Activated naive CD8-positive, alpha-beta T cell (primary cell): Measurements from ENCODE around the gene NOS2.
"Not testable (repeated sequence)": the region's sequence is repeated elsewhere in the genome, so short reads cannot be mapped to it uniquely, and the experiment has no call there.

Experiments used
- H3K27ac Mint-ChIP-seq: one replicate; pipeline ENCODE4 v1.8.0; 2021; ENCODE audit warnings: mixed read lengths
- H3K27me3 Mint-ChIP-seq: one replicate; pipeline ENCODE4 v1.8.0; 2021; ENCODE audit warnings: mixed read lengths
- H3K36me3 Mint-ChIP-seq: one replicate; pipeline ENCODE4 v1.8.0; 2021; ENCODE audit warnings: mixed read lengths
- H3K4me1 Mint-ChIP-seq: one replicate; pipeline ENCODE4 v1.8.0; 2021; ENCODE audit warnings: low read depth, mixed read lengths
- H3K4me3 Mint-ChIP-seq: one replicate; pipeline ENCODE4 v1.8.0; 2021; ENCODE audit warnings: mild to moderate bottlenecking, mixed read lengths
- H3K9me3 Mint-ChIP-seq: one replicate; pipeline ENCODE4 v1.8.0; 2021; ENCODE audit warnings: low read depth, mixed read lengths

The NOS2 gene

GRCh38 chr17:27743281-27743885 is 56.9 kb downstream of the NOS2 start:
- H3K27me3 Mint-ChIP-seq: no peaks in the 10 kb centered on the region
- H3K9me3 Mint-ChIP-seq: no peaks in the 10 kb centered on the region
- H3K4me3 Mint-ChIP-seq: no peak overlapping the region
- no peaks in the 10 kb centered on the region for H3K36me3 Mint-ChIP-seq
- no peaks in the 10 kb centered on the region for H3K4me1 Mint-ChIP-seq
- H3K27ac Mint-ChIP-seq: no peak overlapping the region

- Mint-ChIP-seq H3K36me3 (no peaks in the 10 kb centered on the region), H3K4me3 (no peak overlapping the region), H3K27ac (no peak overlapping the region), H3K27me3 (peaks cover 3% of the 10 kb centered on the region), H3K9me3 (no peaks in the 10 kb centered on the region), H3K4me1 (no peaks in the 10 kb centered on the region)
Observed at GRCh38 chr17:27741971-27742575, 58.3 kb downstream of the NOS2 start.

GRCh38 chr17:27741361-27741861 is 58.9 kb downstream of the NOS2 start:
- H3K4me1 Mint-ChIP-seq: no peaks in the 10 kb centered on the region
- peaks cover 3% of the 10 kb centered on the region for H3K27me3 Mint-ChIP-seq
- H3K27ac Mint-ChIP-seq: no peak overlapping the region
- H3K9me3 Mint-ChIP-seq: no peaks in the 10 kb centered on the region
- no peak overlapping the region for H3K4me3 Mint-ChIP-seq
- H3K36me3 Mint-ChIP-seq: no peaks in the 10 kb centered on the region

- H3K4me1 Mint-ChIP-seq: not testable (repeated sequence)
Observed at GRCh38 chr17:27740541-27740940, 59.8 kb downstream of the NOS2 start.

GRCh38 chr17:27733773-27734172 is 66.6 kb downstream of the NOS2 start:
- Mint-ChIP-seq H3K27ac (no peak overlapping the region), H3K4me1 (no peaks in the 10 kb centered on the region), H3K27me3 (peaks cover 17% of the 10 kb centered on the region), H3K4me3 (no peak overlapping the region), H3K9me3 (no peaks in the 10 kb centered on the region), H3K36me3 (no peaks in the 10 kb centered on the region)

More at GRCh38 chr17:27740541-27740940, 59.8 kb downstream of the NOS2 start:
- H3K36me3 Mint-ChIP-seq, H3K9me3 Mint-ChIP-seq, H3K4me3 Mint-ChIP-seq, H3K27ac Mint-ChIP-seq, H3K27me3 Mint-ChIP-seq: not testable (repeated sequence)

GRCh38 chr17:27732746-27733145 is 67.6 kb downstream of the NOS2 start:
- H3K36me3 Mint-ChIP-seq, H3K4me3 Mint-ChIP-seq, H3K9me3 Mint-ChIP-seq, H3K27ac Mint-ChIP-seq, H3K4me1 Mint-ChIP-seq: not testable (repeated sequence)
- peaks cover 17% of the 10 kb centered on the region for H3K27me3 Mint-ChIP-seq

GRCh38 chr17:27725982-27726381 is 74.3 kb downstream of the NOS2 start:
- H3K27me3 Mint-ChIP-seq: peaks cover 10% of the 10 kb centered on the region
- H3K4me3 Mint-ChIP-seq, H3K36me3 Mint-ChIP-seq, H3K9me3 Mint-ChIP-seq, H3K27ac Mint-ChIP-seq, H3K4me1 Mint-ChIP-seq: not testable (repeated sequence)

- Mint-ChIP-seq H3K27me3 (peaks cover 3% of the 10 kb centered on the region), H3K9me3 (no peaks in the 10 kb centered on the region), H3K36me3 (no peaks in the 10 kb centered on the region), H3K4me1 (no peaks in the 10 kb centered on the region), H3K27ac (no peak overlapping the region), H3K4me3 (no peak overlapping the region)
Observed at GRCh38 chr17:27721797-27722196, 78.5 kb downstream of the NOS2 start.
